Breast epithelium (tissue), 4 donors: ENCODE results near the gene KRT4. TPM values are rescaled to one million over a fixed set of nuclear protein-coding genes. Genes with fewer than 3 reads are reported as not detected.

Experiments used
- DNase-seq, 2 donors: peaks; one replicate each; pipeline ENCODE4 v3.0.0-alpha.2; 2019; ENCODE audit warnings: low spot score in 2 of 2
- H3K27ac ChIP-seq, 2 donors: fragments of 200-600 bp; sonication (generic) in 1 of 2; one replicate each; pipeline ENCODE4 v1.5.1; 2016 to 2019; ENCODE audit warnings: mild to moderate bottlenecking in 1 of 2
- H3K27me3 ChIP-seq, 2 donors: fragments of 200-600 bp; sonication (generic) in 1 of 2; one replicate each; pipeline versions ENCODE4 v1.5.1 to v1.6.0; 2017 to 2019; ENCODE audit warnings: control low read depth in 1 of 2, mild to moderate bottlenecking in 1 of 2
- H3K36me3 ChIP-seq: fragments of 200-600 bp; one replicate; pipeline ENCODE4 v1.5.1; 2019
- H3K4me1 ChIP-seq, 2 donors: fragments of 200-600 bp; sonication (generic); one replicate each; pipeline ENCODE4 v1.5.1; 2016 to 2019; ENCODE audit warnings: control low read depth in 1 of 2
- H3K4me3 ChIP-seq, 3 donors: fragments of 200-600 bp; sonication (generic); 1 replicate in 2 of 3; 2 replicates in 1 of 3; pipeline ENCODE4 v1.5.1; 2016 to 2019; ENCODE audit warnings: mild to moderate bottlenecking in 3 of 3, moderate library complexity in 2 of 3
- H3K9me3 ChIP-seq, 2 donors: fragments of 200-600 bp; sonication (generic) in 1 of 2; one replicate each; pipeline ENCODE4 v1.5.1; 2016 to 2019; ENCODE audit warnings: control low read depth in 1 of 2
- CTCF ChIP-seq, 3 donors: fragments of 450-650 bp; IDR thresholded peaks; one replicate each; pipeline ENCODE4 v1.5.1; 2016 to 2017; ENCODE audit warnings: antibody characterized with exemption in 3 of 3, mild to moderate bottlenecking in 3 of 3, moderate library complexity in 3 of 3
- POLR2A ChIP-seq: fragments of 450-650 bp; IDR thresholded peaks from one replicate; pipeline ENCODE4 v1.6.1; 2016; ENCODE audit warnings: antibody characterized with exemption, mild to moderate bottlenecking, moderate library complexity
- POLR2AphosphoS5 ChIP-seq, 3 donors: sonication (generic); formaldehyde crosslinking; IDR thresholded peaks; one replicate each; pipeline ENCODE4 v1.6.1; 2017; ENCODE audit warnings: antibody characterized with exemption in 3 of 3
- intact Hi-C: fragments of 100-400 bp; cut with DNase I; formaldehyde crosslinking; loops from one replicate; pipeline ENCODE4 v1.15.1; 2023; ENCODE audit warnings: low total_unique reads
- total RNA-seq, 3 donors: library from RNA; depleted of rRNA; stranded (reverse); fragments of >200 nt; gene quantifications; one replicate each; pipeline ENCODE4 v1.1.0, GENCODE V29; 2016

The KRT4 gene
- total RNA-seq, 3 donors from 2014 or later, result 0.33 TPM; not detected in 2

- no peak for TF ChIP-seq POLR2AphosphoS5 (IDR thresholded peaks at IDR 0.05)
- TF ChIP-seq CTCF (IDR thresholded peaks at IDR 0.05), result no peak
- TF ChIP-seq POLR2A, result no peak
- intact Hi-C loops, result no loop called here
- Histone ChIP-seq H3K36me3 (no peaks in the 10 kb centered on the region), H3K27me3 (no peaks in the 10 kb centered on the region), H3K27ac (no peak overlapping the region), H3K9me3 (peaks cover 15 to 25% of the 10 kb centered on the region in 2 donors), H3K4me3 (no peak overlapping the region), H3K4me1 (no peaks in the 10 kb centered on the region)
- DNase-seq, result no peak
Observed at GRCh38 chr12:52760623-52761022, 53.3 kb downstream of the KRT4 start.

GRCh38 chr12:52759695-52760094 is 54.2 kb downstream of the KRT4 start:
- Histone ChIP-seq H3K27me3 (no peaks in the 10 kb centered on the region), H3K4me1 (no peaks in the 10 kb centered on the region), H3K4me3 (no peak overlapping the region), H3K9me3 (peaks cover 15 to 25% of the 10 kb centered on the region in 2 donors), H3K27ac (no peak overlapping the region), H3K36me3 (no peaks in the 10 kb centered on the region)
- intact Hi-C loops, result no loop called here
- TF ChIP-seq CTCF (IDR thresholded peaks at IDR 0.05), result no peak
- no peak for TF ChIP-seq POLR2AphosphoS5 (IDR thresholded peaks at IDR 0.05)
- TF ChIP-seq POLR2A, result no peak
- DNase-seq, result no peak

GRCh38 chr12:52759218-52759617 is 54.7 kb downstream of the KRT4 start:
- H3K27me3 ChIP-seq, result no peaks in the 10 kb centered on the region
- H3K27ac ChIP-seq, result no peak overlapping the region
- H3K36me3 ChIP-seq, result no peaks in the 10 kb centered on the region
- intact Hi-C loops, result no loop called here
- no peak for TF ChIP-seq POLR2A
- TF ChIP-seq CTCF (IDR thresholded peaks at IDR 0.05), result no peak
- no peak for TF ChIP-seq POLR2AphosphoS5 (IDR thresholded peaks at IDR 0.05)
- H3K4me1 ChIP-seq, result no peaks in the 10 kb centered on the region
- DNase-seq, result no peak
- no peak overlapping the region for H3K4me3 ChIP-seq
- peaks cover 15 to 25% of the 10 kb centered on the region in 2 donors for H3K9me3 ChIP-seq

- Histone ChIP-seq H3K27ac (no peak overlapping the region), H3K36me3 (no peaks in the 10 kb centered on the region), H3K4me1 (no peaks in the 10 kb centered on the region), H3K27me3 (no peaks in the 10 kb centered on the region), H3K9me3 (peaks cover 15 to 25% of the 10 kb centered on the region in 2 donors), H3K4me3 (no peak overlapping the region)
- no peak for DNase-seq
- TF ChIP-seq POLR2A (no peak), CTCF (IDR thresholded peaks at IDR 0.05) (no peak), POLR2AphosphoS5 (IDR thresholded peaks at IDR 0.05) (no peak)
- intact Hi-C loops, result no loop called here
Observed at GRCh38 chr12:52757449-52758176, 56.3 kb downstream of the KRT4 start.

Other genes starting within 250 kb of the KRT4 start
- not detected for gene KRT74, start 240.3 kb downstream of the KRT4 start, total RNA-seq
- gene KRT72, start 212.7 kb downstream of the KRT4 start, total RNA-seq, result not detected
- gene KRT73, start 195.6 kb downstream of the KRT4 start, total RNA-seq, result not detected
- not detected for gene KRT2, start 161.9 kb downstream of the KRT4 start, total RNA-seq
- gene KRT1, start 133.7 kb downstream of the KRT4 start, total RNA-seq, result not detected
- gene KRT77, start 110.6 kb downstream of the KRT4 start, total RNA-seq, result under 1 TPM in 1 of 3 donors, not detected in 2; 0.48 TPM
- not detected for gene KRT76, start 36.8 kb downstream of the KRT4 start, total RNA-seq
- gene KRT3, start 18.0 kb downstream of the KRT4 start, total RNA-seq, result not detected
- 1 to 10 TPM in 1 of 3 donors, under 1 TPM in 1, not detected in 1; 0.48 to 1.3 TPM for gene KRT79, start 20.2 kb upstream of the KRT4 start, total RNA-seq
- 1 to 10 TPM in 1 of 3 donors, not detected in 2; 2.0 TPM for gene KRT78, start 34.9 kb upstream of the KRT4 start, total RNA-seq
- 100 to 1,000 TPM in 2 of 3 donors, 1 to 10 TPM in 1; 4.6 to 430 (median 153) TPM for gene KRT8, start 91.0 kb upstream of the KRT4 start, total RNA-seq
- gene KRT18, start 135.0 kb upstream of the KRT4 start, total RNA-seq, result 100 to 1,000 TPM in 2 of 3 donors, 1 to 10 TPM in 1; 2.1 to 380 (median 213) TPM
- gene EIF4B, start 192.3 kb upstream of the KRT4 start, total RNA-seq, result 100 to 1,000 TPM; 600 to 759 (median 614) TPM
- 100 to 1,000 TPM in 2 of 3 donors, 10 to 100 TPM in 1; 65.4 to 228 (median 156) TPM for gene TNS2, start 235.9 kb upstream of the KRT4 start, total RNA-seq